Activated CD8-positive, alpha-beta memory T cell treated with anti-CD3 and anti-CD28 coated beads, Interleukin-2, amount 50 U/mL, for 24 hours (primary cell): ENCODE measurements around the gene TENT5C.

ENCODE experiments used
- DNase-seq: peaks from one replicate; pipeline ENCODE4 v3.0.0-alpha.2; 2020; ENCODE audit errors: extremely low read depth

The TENT5C gene

DNA sequence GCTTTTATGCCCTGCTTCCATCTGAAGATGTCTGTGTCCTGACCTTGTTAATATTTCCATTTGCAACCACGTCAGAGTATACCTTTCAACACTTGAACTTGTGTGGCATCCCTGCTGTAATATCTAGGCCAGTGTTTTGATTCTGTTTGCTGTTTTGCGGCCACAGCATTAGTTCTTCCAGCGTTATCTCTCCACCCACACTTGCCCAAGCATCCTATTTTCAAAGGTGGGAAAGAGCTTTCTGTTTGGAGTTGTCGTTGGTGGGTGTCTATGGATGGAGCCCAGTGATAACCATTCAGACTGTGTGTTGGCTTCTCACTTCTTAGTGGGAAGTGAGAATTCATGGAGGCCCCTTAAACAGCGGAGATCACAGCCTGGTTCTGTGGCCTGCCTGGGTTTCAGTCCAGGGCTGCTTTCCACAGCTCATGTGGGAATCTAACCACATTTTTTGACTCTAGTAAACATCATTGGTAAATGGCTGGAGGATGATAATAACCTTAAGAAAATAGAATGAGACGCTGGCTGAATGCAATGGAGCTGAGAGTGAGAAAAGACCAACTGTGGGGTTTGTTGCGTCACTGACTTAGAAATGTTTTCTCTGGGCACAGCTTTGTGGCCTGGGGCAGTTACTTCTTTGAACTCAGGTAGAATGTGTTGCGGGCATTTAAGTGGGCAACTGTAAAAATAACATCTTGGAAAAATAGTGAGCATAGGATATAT is 7.6 kb downstream of the TENT5C start:
- no peak for DNase-seq

DNA sequence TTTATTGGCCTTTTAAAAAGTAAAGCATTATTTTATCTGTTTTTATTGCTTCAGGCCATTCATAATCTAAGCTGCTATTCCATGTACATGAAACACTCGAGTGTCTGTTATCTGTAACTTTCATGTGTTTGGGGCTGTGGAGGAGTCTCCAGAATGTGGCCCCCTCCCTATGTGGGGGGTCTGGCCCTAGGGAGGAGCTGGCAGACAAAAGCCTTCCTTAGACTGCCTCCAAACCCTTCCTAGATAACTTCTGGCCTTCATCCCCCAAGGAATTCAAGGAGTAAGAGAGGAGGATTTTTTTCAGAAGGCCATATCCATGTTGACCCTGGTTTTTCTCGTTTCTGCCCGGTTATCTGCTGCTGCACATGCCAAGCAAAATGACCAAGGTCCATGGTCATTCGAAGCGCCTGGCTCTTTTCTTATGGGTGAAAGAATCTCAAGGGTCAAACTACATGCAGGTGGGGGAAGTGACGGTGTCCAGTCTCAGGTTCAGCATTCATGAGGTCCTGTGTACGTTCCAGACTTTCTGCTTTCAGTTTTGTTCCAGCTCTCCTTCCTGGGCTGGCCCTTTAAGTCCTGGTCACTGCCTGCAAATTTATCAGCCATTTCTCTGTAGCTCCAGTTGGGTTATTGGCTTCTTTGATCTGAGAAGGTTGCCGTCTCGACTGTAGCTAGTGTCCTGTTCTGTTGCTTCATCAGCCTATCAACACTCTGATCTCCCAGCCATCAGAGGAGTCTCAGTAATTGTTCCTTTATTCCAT is 8.3 kb downstream of the TENT5C start:
- DNase-seq = no peak

DNA sequence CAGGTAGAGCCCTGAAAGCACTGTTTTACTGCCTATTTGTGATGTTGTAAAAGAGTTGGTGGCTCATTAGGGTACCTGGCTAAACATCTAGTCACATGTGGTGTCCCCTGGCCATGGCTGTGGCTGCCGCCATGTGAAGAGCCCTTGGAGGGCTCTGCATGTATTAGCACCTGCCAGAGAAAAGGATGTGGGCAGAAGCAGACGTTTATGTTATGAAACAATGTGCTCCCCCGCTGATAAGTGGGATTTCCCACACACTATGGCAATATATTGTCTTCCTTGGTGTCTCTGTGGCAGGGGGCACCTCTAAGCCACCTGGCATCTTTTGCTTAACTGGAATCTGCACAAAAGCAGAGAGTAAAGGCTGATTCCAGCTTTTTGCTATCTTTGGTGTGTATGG is 9.6 kb downstream of the TENT5C start:
- no peak for DNase-seq

DNA sequence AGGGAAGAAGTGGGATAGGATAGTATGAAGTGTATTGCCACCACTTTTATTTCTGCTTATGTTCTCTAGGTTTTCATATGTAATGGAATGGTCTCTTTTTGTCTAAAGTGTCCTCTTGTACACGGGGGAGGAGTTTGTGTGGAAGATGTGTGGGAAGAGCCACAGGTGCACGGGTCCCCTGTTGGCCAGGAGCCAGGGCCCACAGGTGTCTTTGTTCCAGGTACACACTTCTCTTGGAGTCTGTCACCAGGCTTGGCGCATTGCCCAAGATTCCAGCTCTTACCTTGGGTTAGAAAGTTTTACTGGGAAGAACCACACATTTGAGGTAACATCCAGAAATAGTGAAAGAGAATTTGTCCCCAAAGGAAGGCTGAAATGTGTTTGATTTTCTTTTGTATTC is 10.5 kb downstream of the TENT5C start:
- DNase-seq = no peak

DNA sequence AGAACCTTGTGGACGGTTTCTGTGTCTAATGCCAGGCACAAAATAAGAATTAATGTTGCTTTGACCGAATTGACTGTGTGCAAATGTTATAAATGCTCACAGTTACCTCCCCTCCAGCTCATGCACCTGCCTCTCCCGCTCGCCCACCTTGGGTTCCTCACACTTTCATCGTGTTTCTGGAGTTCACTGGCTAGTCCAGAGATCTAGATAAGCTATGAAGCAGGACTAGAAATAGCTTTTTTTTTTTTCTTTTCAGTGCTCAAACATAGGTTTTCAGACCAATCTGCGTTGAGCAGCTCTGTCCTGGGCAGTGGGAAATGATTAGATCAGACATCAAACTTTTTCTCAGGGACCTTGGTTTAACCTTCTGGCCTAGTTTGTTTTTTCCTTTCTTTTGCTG is 11.1 kb downstream of the TENT5C start:
- no peak for DNase-seq

DNA sequence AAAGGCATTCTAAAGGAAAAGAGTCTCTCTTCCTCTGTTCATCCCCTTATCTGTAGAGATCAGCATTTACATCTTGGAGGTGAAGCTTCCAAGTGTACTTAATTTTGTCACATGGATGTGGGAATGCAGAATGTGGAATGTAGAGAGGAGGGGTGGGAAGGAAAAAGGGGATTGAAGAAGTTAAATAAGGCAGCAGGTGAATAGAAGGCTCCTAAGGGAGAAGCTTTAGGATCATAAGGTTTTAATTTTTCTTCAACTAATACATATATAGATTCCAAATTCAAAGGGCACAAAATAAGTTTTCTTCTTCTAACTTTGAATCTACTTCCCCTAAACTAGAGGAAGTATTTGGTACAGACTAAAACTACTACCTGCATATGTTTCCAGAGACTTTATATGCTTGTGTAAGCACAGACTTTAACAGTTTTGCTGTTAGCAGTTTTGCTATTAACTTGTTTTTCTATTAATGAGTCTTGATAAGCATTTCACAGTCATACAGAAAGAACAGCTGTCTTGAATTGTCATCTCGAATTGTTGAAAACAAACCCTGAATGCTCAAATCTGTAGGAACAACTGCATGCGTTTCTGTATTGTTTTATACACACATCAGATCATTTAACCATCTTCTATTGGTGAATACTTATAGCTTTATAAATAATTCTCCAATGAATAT is 12.7 kb downstream of the TENT5C start:
- no peak for DNase-seq

DNA sequence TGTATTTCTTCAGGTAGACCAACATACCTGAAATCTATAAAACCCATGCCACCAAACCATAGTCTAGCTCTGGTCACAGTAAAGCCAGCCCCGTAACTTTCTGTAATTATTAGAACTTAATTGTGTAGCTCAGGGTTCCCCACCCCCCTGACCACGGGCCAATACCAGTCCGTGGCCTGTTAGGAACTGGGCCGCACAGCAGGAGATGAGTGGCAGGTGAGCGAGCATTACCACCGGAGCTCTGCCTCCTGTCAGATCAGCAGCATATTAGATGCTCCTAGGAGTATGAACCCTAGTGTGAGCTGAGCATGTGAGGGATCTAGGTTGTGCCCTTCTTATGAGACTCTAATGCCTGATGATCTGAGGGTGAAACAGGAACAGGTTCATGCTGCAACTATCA is 14.6 kb downstream of the TENT5C start:
- DNase-seq = no peak

DNA sequence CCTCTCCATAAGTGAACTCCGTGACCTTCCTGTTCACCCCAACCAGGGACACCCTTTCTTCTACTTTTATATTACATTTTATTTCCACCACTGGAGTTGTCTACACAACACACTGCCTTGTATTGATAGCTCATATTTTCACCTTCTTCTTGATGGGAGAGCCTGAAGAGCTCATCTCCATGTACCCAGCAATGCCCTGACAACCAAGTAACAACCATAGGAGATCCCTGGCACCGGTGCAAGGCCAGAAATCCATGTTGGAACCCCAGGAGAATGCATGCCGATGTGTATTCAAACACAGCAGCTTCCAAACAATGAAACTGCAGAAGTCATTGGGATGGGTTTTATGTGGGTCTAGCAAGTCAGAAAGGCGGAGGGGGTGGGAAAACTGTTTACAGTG is 15.5 kb downstream of the TENT5C start:
- DNase-seq = no peak

DNA sequence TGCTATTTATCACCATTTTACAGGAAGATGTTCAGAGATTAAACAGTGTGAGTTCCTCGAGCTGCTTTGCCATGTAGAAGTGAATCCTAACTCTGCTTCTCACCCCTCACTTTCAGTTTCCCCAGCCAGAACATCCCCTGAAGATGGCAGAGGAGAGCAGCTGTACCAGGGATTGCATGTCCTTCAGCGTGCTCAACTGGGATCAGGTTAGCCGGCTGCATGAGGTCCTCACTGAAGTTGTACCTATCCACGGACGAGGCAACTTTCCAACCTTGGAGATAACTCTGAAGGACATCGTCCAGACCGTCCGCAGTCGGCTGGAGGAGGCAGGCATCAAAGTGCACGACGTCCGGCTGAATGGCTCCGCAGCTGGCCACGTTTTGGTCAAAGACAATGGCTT is 16.9 kb downstream of the TENT5C start:
- DNase-seq = no peak

DNA sequence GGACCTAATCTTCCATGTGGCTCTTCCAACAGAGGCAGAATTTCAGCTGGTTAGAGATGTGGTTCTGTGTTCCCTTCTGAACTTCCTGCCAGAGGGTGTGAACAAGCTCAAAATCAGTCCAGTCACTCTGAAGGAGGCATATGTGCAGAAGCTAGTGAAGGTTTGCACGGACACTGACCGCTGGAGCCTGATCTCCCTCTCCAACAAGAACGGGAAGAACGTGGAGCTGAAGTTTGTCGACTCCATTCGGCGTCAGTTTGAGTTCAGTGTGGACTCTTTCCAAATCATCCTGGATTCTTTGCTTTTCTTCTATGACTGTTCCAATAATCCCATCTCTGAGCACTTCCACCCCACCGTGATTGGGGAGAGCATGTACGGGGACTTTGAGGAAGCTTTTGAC is 17.3 kb downstream of the TENT5C start:
- DNase-seq = no peak

DNA sequence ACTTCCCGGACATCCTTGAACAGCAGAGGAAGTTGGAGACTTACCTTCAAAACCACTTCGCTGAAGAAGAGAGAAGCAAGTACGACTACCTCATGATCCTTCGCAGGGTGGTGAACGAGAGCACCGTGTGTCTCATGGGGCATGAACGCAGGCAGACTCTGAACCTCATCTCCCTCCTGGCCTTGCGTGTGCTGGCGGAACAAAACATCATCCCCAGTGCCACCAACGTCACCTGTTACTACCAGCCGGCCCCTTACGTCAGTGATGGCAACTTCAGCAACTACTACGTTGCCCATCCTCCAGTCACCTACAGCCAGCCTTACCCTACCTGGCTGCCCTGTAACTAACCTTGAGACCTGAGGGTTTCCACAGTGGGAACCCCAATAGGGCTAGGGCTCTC is 17.9 kb downstream of the TENT5C start:
- no peak for DNase-seq

DNA sequence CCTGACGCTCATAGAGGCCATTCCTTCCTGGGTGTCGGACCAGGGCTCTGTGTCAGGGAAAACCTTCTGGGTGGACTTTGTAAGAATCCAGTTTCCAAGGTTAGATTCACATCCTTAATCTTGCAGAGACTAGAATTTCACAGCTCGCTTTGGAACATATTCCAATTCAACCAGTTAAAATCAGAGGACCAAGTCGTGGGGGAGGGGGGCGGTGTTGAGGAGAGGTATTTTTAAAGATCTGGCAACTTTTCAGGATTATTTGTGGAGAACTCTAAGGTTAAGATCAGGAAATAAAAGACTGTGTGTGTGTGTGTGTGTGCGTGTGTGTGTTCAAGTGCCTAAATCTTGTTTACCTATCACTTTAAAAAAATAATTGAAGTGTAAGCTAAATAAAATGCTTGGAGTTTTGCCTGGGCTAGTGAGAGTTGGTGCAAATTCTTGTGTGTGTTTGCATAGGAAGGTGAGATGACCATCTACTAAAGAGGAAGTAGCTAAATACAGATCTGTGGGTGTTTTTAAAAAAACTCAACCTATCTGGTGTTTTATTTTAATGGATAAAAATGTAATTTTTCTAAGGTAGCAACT is 21.8 kb downstream of the TENT5C start:
- no peak for DNase-seq

DNA sequence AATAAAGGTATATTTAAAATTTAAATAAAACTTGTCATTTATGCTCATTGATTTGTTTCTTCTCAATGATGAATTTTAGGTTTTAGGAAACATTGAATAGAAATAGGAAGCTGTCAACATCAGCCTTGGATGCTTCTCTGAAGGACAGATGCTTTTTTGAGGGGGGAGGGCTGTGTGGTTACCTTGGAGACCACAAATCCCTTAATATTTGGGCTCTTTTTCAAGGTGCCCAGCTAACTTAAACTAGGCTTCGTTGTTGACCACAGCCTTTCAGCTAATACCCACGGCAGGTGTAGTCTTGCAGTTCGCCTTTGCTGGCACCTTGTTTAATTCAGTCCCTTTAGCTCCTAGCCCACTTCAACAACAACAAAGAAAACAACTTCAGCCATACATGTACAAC is 22.5 kb downstream of the TENT5C start:
- no peak for DNase-seq

DNA sequence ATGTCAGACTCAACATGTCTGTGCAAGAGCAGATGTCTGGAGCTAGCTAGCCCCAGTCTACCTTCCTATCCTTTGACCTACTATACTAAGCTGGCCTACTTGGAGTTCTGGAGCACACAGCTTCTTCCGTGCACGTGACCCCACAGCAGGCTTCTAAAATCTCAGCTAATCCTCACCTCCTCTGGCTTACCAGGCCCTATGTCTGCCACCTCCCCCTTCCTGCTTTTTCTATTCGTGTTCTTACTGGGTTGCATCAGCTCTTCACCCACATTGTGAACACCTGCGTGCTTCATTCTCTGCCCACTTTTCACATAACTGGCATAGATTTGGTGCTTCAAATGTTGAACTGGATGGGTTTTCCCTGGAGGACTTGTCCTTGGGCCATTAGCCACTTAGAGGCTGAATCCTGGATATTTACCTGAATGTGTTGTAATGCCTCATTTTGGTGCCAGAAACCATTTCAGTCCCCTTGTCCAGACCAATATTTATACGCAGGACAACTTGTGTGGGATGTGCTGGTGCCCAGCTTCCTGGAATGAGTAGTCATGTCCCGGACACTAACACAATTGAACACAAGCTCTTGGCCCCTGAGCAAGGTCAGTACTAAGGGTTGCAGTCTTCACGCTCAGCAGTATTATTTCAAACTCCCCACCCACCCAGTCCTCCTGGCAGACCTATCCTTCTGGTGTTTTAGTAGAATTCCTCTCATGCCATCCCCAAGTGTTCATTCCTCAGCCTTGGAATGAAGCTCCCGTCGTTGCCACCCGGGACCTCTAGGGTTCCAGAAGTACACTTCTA is 24.0 kb downstream of the TENT5C start:
- DNase-seq = no peak

DNA sequence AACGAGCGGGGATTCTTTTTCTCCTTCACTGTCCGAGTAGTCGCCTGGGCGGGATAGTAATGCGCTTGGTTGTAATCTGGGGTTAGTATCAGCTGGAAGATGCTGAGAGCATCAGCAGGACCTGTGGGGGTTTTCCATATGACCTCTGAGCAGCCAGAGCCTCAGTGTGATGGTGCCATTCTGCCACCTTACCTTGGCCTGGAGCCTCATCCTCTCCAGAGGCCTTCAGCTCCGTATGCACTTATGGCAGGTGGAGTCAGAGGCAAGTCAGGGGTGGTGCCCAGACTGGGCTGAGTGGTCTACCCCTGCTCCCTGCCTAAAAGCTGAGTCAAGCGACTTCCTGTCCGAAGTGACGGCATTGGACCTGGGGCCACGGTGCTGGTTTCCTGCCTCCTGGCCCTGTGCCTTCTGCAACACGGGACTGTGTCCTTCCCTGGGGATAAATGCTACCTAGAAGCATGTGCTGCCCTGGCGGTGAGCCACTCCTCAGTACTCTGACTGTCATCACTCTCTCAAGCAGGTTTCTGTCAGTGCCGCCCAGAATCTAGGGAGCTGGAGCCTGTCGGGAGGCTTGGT is 24.7 kb downstream of the TENT5C start:
- DNase-seq = no peak

DNA sequence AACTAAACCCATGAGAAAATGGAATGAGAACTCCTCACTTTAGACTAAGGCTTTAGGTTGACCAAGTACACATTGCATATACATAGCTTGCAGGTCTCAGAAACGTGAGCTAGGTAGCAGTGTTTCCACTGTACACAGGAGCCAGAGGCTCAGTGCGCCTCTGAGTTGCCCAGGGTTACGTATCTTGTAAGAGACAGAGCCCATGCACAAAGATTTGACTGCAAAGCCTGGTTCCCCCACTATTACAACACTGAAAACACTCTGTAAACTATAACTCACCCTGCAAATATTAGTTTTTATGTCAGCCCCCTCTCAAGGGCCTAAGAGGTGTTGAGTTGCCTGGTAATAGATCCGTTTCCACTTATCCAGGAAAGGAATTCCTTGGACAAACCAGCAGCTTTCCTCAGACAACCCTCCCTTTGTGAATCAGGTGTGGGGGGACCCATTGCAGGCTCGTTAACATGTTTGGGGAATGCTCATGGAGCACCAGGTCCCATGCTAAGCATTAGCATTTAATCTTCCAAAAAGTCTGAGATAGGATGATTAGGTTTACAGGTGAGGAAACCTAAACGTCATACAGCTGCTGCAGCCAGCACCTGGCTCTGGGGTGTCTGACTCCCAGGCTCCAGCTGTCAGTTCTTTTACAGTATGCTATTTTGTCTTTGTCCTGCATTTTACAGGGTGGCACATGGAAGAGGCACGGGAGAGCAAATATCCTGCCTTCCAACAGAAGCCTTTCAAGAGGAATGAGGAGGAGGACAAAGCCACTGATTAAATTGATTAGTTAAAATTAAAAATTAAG is 25.7 kb downstream of the TENT5C start:
- DNase-seq = no peak

DNA sequence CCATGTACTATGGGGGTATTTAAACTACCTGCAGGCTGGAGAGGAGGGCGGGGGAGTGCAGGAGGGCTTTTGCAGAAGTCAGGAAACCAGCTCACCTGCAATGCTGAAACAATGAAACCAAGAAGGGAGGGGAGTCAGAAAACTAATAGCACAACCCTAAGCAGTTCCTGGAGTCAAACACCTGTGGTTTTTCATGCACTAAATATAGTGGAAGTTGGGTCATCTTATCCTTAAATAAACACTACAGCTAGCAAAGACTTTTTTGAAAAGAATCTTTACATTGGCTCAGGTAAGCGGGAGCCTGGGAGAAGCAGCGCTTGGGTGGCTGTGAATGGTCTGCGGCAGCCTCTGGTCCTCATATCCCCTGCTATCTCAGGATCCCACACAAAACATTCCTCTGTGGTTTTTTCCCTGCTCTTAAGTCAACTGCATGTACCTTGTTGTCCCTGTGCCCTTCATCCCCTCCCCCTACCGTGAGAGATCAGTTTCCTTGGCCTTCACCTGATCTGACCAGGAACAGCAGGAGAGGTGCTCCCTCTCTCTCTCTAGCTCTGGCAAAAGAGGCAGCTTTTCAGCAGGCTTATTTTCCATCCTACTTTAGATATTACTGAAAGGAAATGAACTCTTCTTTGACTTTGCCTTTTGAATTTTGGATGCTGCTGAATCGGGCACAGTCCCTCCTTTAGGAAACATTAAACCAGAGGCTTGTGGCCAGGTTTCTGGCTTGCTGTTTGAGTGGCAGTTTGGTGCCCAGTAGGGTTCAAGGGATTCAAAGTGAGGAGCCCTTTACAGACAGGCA is 26.6 kb downstream of the TENT5C start:
- DNase-seq = no peak

DNA sequence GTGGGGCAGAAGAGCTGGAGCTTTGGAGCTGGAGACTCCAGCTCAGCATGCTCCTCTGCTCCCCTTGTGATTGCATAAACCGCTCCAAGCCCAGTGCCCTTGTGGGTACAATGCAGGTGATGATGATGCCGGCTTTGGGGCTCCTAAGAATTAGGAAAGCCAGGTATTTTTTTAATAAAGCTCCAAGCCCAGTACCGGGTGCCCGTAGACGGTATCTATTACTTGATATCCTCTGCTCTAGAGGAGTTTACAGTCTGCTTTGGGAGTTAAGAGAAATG is 27.2 kb downstream of the TENT5C start:
- DNase-seq = no peak

DNA sequence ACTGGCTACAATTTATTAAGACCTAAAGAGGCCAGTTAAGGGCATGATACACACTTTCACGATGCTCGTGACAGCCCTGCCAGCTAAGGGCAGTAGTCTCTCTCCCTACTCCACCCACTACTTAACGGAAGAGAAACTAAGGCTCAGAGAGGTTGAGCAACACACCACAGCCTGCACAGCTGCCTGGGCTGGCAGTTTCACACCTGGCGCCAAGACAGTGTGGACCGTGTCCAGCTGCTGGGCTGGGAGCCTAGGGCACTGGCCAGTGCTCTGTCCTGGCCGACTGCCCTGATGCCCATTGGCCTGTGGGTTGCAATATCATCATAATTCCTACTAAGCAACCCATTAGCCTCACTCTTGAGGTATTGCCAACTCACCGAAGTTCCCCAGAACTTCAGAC is 27.6 kb downstream of the TENT5C start:
- no peak for DNase-seq

DNA sequence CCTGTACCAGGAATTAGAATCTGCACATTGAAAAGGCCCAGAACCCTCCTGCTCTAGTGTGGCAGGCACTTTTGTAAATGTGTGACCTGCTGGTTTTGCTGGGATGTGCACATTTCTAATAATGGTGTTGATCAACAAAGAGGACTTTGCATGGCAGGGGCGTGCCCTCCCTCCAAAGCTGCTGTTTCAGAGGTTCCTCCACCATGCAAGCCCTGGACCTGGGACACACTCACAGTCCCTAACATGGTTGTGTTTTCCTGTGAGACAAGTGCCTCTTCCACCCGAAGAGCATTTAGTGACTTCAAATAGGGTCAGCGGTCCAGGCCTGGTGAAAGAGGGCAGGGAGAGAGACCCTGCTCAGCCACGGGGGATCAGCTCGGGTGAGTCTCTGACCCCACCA is 28.1 kb downstream of the TENT5C start:
- DNase-seq = no peak
